Heart left ventricle (tissue), 13 donors: ENCODE results near the gene TRPM1.

Experiments
- POLR2A ChIP-seq, 2 donors: fragments of 450-650 bp; IDR thresholded peaks; one replicate each; pipeline ENCODE4 v1.6.1; 2017; ENCODE audit warnings: antibody characterized with exemption in 2 of 2, mild to moderate bottlenecking in 2 of 2, moderate library complexity in 2 of 2
- TF ChIP-seq, protein P1 (sequence below), 12 donors: fragments of 200-600 bp; sonication (generic) in 4 of 12; IDR thresholded peaks; one replicate each; pipeline versions ENCODE4 v1.5.0 to v1.8.0; 2018 to 2022; ENCODE audit warnings: antibody characterized with exemption in 12 of 12, mild to moderate bottlenecking in 5 of 12
- donor health status: ischemic (EF 13 %, LVEDD 7.1; RV severe dilation, severe dysfunction).
- donor health status: DM: no; HTN: yes; CAD: no.
- donor health status: DM: no; HTN: no; CAD: no.
- donor health status: ischemic (EF 25% LVEDD 6.9; RV normal size, moderate dysfunction).
- donor health status: ischemic (EF 25% LVEDD 5.7; RV mildly dilated, moderate dysfunction).
- donor health status: ischemic (EF 35%, LVEDD 5.7; RV mildly dilated, moderate dysfunction).
- donor health status: nonischemic (EF 11% LVEDD 7.7; RV severe dilation, severe dysfunction).
- donor health status: DM: yes; HTN: yes; CAD: no.
- donor health status: PGD.
- donor health status: ischemic (EF 29% LVEDD 5.4; RV normal size, mild dysfunction).
- donor health status: nonischemic (EF 23%, LVEDD 6.1; RV moderate dilation, normal function).

DNA sequence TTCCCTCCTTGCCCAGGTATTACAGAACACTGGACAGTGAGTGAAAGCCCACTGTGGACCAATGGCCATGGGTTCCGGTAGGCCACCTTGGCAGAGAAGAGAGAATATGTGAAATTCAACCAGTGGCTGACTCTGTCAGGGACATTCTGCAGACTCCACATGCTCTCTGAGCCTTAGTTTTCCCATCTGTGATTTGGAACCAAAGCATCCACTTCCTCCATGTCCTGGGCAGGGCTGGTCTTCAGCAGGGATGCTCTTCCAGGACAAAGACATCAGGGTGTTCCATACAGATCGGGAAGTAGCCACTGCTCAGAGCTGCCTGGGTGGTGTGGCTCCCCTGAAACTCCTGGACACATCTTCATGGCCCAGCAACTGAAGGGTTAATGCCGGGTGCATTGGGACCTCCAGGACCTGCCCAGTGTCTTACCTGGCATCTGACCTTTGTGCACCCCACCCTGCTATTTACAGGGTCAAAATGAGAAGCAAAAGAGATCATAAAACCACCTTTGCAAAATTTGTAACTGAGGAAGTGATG, 28.3 kb upstream of the TRPM1 start:
- TF ChIP-seq, protein P1, sequence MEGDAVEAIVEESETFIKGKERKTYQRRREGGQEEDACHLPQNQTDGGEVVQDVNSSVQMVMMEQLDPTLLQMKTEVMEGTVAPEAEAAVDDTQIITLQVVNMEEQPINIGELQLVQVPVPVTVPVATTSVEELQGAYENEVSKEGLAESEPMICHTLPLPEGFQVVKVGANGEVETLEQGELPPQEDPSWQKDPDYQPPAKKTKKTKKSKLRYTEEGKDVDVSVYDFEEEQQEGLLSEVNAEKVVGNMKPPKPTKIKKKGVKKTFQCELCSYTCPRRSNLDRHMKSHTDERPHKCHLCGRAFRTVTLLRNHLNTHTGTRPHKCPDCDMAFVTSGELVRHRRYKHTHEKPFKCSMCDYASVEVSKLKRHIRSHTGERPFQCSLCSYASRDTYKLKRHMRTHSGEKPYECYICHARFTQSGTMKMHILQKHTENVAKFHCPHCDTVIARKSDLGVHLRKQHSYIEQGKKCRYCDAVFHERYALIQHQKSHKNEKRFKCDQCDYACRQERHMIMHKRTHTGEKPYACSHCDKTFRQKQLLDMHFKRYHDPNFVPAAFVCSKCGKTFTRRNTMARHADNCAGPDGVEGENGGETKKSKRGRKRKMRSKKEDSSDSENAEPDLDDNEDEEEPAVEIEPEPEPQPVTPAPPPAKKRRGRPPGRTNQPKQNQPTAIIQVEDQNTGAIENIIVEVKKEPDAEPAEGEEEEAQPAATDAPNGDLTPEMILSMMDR (IDR thresholded peaks at IDR 0.05) = no peak
- no peak for TF ChIP-seq POLR2A (IDR thresholded peaks at IDR 0.05)
